Measurements from ENCODE around the gene SCN9A. TPM values are rescaled to one million over a fixed set of nuclear protein-coding genes. Genes with fewer than 3 reads are reported as not detected.
A peak's percentile ranks its signal among the peaks of the same experiment; 100 is the strongest.

Gene SCN9A
- total RNA-seq = 10 to 100 TPM in 1 of 4 donors, 1 to 10 TPM in 3; 1.5 to 14.2 (median 4.6) TPM

GRCh38 chr2:166375736-166376487 lies at the start of gene SCN9A:
Gene SCN9A (minus strand): TSS chr2:166375944. CDS start chr2:166311756, 64,188 bp downstream.
- TF ChIP-seq CTCF (IDR thresholded peaks at IDR 0.05) (no peak), POLR2A (IDR thresholded peaks at IDR 0.05) (no peak)
- intact Hi-C loops (cut with DNase I; ENCODE audit: low total_unique reads) = no loop called here
- no peaks in the 10 kb centered on the region for H3K9me3 ChIP-seq
- H3K27ac ChIP-seq = no peak within 1 kb of the TSS
- no peaks in the 10 kb centered on the region for H3K4me1 ChIP-seq
- H3K27me3 ChIP-seq = peaks cover 0 to 12% of the 10 kb centered on the region in 2 donors
- peak; percentile 19 to 28 for DNase-seq
- peak within 1 kb of the TSS; percentile 18 to 48 for H3K4me3 ChIP-seq
- no peaks in the 10 kb centered on the region for H3K36me3 ChIP-seq

- no peaks in the 10 kb centered on the region for H3K36me3 ChIP-seq
- DNase-seq = no peak
- H3K9me3 ChIP-seq = no peaks in the 10 kb centered on the region
- no peak for TF ChIP-seq POLR2A (IDR thresholded peaks at IDR 0.05)
- TF ChIP-seq CTCF (IDR thresholded peaks at IDR 0.05) = no peak
- no peak overlapping the region for H3K27ac ChIP-seq
- H3K4me1 ChIP-seq = no peaks in the 10 kb centered on the region
- intact Hi-C loops (cut with DNase I; ENCODE audit: low total_unique reads) = no loop called here
- H3K27me3 ChIP-seq = peaks cover 0 to 3% of the 10 kb centered on the region in 2 donors
- no peak overlapping the region for H3K4me3 ChIP-seq
These were observed 49.1 kb upstream of the SCN9A start for GRCh38 chr2:166424841-166425240.

- H3K36me3 ChIP-seq = no peaks in the 10 kb centered on the region
- no peaks in the 10 kb centered on the region for H3K9me3 ChIP-seq
- no peak overlapping the region for H3K27ac ChIP-seq
- H3K4me1 ChIP-seq = no peaks in the 10 kb centered on the region
- TF ChIP-seq CTCF (IDR thresholded peaks at IDR 0.05) = no peak
- no peak for TF ChIP-seq POLR2A (IDR thresholded peaks at IDR 0.05)
- intact Hi-C loops (cut with DNase I; ENCODE audit: low total_unique reads) = no loop called here
- H3K4me3 ChIP-seq = no peak overlapping the region
- peaks cover 0 to 3% of the 10 kb centered on the region in 2 donors for H3K27me3 ChIP-seq
- no peak for DNase-seq
These were observed 43.8 kb upstream of the SCN9A start for GRCh38 chr2:166419616-166419934.

DNA sequence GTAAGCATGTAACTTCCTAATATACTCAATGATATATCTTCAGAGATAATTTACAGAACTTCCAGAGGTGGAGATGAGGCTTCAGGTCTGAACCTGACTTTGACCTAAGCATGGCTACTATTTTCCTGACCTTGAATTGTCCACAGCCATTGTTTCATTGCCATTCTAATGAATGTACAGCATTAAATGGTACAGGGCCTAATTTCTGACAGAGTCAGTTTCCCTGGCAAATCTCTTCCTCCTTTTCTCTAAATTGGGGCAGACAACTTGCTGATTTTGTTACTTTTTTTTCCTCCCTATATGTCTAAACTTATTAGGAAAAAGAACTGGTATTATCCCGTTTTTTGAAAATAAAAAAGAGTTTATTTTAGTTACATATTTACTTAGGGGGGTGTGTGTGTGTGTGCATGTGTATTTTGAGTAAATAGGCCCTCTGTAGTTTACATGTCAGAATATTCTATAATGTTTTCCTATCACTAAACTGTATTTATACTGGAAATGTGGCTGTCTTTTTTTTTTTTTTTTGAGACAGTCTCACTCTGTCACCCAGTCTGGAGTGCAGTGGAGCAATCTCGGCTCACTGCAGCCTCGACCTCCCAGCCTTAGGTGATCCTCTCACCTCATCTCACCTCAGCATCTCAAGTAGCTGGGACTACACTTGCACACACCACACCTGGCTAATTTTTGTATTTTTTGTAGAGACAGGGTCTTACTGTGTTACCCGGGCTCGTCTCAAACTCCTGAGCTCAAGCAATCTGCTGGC lies 43.3 kb upstream of the SCN9A start:
- TF ChIP-seq POLR2A (IDR thresholded peaks at IDR 0.05) (no peak), CTCF (IDR thresholded peaks at IDR 0.05) (no peak)
- intact Hi-C loops (cut with DNase I; ENCODE audit: low total_unique reads) = no loop called here
- H3K4me1 ChIP-seq = no peaks in the 10 kb centered on the region
- H3K36me3 ChIP-seq = no peaks in the 10 kb centered on the region
- DNase-seq = no peak
- H3K4me3 ChIP-seq = no peak overlapping the region
- H3K9me3 ChIP-seq = no peaks in the 10 kb centered on the region
- H3K27me3 ChIP-seq = peaks cover 0 to 3% of the 10 kb centered on the region in 2 donors
- H3K27ac ChIP-seq = no peak overlapping the region

- TF ChIP-seq POLR2A (IDR thresholded peaks at IDR 0.05) (no peak), CTCF (IDR thresholded peaks at IDR 0.05) (no peak)
- H3K4me3 ChIP-seq = no peak overlapping the region
- H3K27me3 ChIP-seq = peaks cover 0 to 3% of the 10 kb centered on the region in 2 donors
- H3K9me3 ChIP-seq = no peaks in the 10 kb centered on the region
- DNase-seq = no peak
- intact Hi-C loops (cut with DNase I; ENCODE audit: low total_unique reads) = no loop called here
- no peaks in the 10 kb centered on the region for H3K36me3 ChIP-seq
- H3K27ac ChIP-seq = no peak overlapping the region
- H3K4me1 ChIP-seq = no peaks in the 10 kb centered on the region
These were observed 41.9 kb upstream of the SCN9A start for GRCh38 chr2:166417669-166418068.

All from uterus (tissue), 4 donors.